ENCODE data around the gene EED. TPM values are rescaled to one million over a fixed set of nuclear protein-coding genes. Genes with fewer than 3 reads are reported as not detected.

EED gene
- total and polyA plus RNA-seq, 9 of the 15 experiments (the other 6 are each of a cell fraction or from before 2014, with no cell fraction given) = 33.0 to 110 (median 55.1) TPM

DNA sequence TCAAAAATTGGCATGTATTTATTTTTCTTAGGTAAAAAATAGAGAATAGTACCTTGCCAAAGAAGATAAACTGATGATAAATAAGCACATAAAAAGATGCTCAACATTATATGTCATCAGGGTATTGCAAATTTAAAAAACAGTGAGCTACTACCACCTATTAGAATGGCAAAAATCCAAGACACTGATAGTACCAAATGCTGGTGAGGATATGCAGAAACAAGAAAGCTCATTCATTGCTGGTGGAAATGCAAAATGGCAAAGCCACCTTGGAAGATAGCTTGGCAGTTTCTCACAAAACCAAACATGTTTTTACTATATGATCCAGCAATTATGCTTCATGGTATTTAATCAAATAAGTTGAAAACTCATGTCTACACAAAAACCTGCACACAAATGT lies 46.4 kb upstream of the EED start:
- Histone ChIP-seq H3K4me2 (ENCODE audit: insufficient read depth, low read length) (no peak overlapping the region), H3K4me1 (replicated peaks in 1 of 2; ENCODE audit: control insufficient read depth in 2 of 2, insufficient read depth in 2 of 2, low read length in 2 of 2) (peaks cover 26 to 82% of the 10 kb centered on the region in 2 experiments), H3K27me3 (ENCODE audit: control insufficient read depth in 2 of 2, insufficient read depth in 2 of 2, low read length in 2 of 2) (no peaks in the 10 kb centered on the region), H3K4me3 (no peak overlapping the region), H3K79me2 (ENCODE audit: control insufficient read depth, insufficient read depth, low read length) (peaks cover 7% of the 10 kb centered on the region; the same call in 1 of the 3 replicates), H3K9me1 (ENCODE audit: control insufficient read depth, insufficient read depth, low read length) (no peaks in the 10 kb centered on the region), H2AFZ (ENCODE audit: low read depth, low read length) (peak overlapping the region; percentile 54), H3K9me3 (replicated peaks; ENCODE audit: control insufficient read depth, insufficient read depth, low read depth, low read length) (no peaks in the 10 kb centered on the region), H3K36me3 (ENCODE audit: control insufficient read depth, insufficient read depth, low read length) (no peaks in the 10 kb centered on the region), H3K27ac (ENCODE audit: extremely low read depth, low read depth, low read length) (peak overlapping the region; percentile 79), H4K20me1 (replicated peaks; ENCODE audit: control insufficient read depth, insufficient read depth, low read length) (no peaks in the 10 kb centered on the region), H3K9ac (ENCODE audit: insufficient read depth in 1 of 2, low read depth in 2 of 2, low read length in 2 of 2) (peak overlapping the region in 1 of 2 experiments; percentile 65; a peak in 1 of 4 replicates)
- TF ChIP-seq ZKSCAN8 (CRISPR knock-in tag; IDR thresholded peaks at IDR 0.05) = no peak
- peak; percentile 96 for TF ChIP-seq RBM25 (IDR thresholded peaks at IDR 0.05; ENCODE audit: low read depth, low read length, severe bottlenecking)
- in situ Hi-C loops (cut with MboI) (no loop called here), intact Hi-C loops (cut with micrococcal nuclease) (no loop called here)
- ChIA-PET CTCF (ENCODE audit: low intra/inter-chr PET ratio) (no interaction called here), POLR2A (interaction anchor here (1.7 to 3.2 kb wide), 2 partner anchors 12 to 129 kb away, joined by 5 to 13 read pairs; partner anchors contain the start of gene PICALM)
- BruUV-seq (replicated peaks) = no TSS peak
- no peak for DNase-seq (ENCODE audit: extremely low read depth in 1 of 4, low spot score in 3 of 4)
- ATAC-seq = no peak
- FAIRE-seq = no peak

DNA sequence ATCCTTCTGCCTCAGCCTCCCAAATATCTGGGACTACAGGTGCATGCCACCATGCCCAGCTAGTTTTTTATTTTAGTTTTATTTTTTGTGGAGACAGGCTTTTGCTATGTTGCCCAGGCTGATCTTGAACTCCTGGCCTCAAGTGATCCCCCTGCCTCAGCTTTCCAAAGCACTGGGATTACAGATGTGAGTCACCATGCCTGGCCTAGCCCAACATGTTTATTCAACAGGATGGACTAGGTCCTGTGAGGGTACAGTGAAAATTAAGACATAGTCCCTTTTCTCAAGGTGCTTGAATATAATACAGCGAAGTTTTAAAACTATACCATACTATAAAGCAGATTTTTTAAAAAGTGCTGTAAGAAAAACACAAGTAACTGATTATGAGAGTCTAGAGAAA lies 45.2 kb upstream of the EED start:
- in situ Hi-C loops (cut with MboI) = no loop called here
- no peaks in the 10 kb centered on the region for H4K20me1 ChIP-seq (replicated peaks; ENCODE audit: control insufficient read depth, insufficient read depth, low read length)
- 60% methylated on average over 1 of the region's 1 CpG for WGBS (ENCODE audit: insufficient coverage, low coverage, missing lambda C conversion rate)
- DNase-seq (ENCODE audit: extremely low read depth in 1 of 4, low spot score in 3 of 4) (no peak), ATAC-seq (no peak), FAIRE-seq (no peak)
- no TSS peak for BruUV-seq (replicated peaks)
- POLR2A ChIA-PET = interaction anchor here (0.7 to 3.2 kb wide), 3 partner anchors 10 to 130 kb away, joined by 3 to 13 read pairs (median 3); partner anchors contain the start of gene PICALM
- H3K9me3 ChIP-seq (replicated peaks; ENCODE audit: control insufficient read depth, insufficient read depth, low read depth, low read length) = no peaks in the 10 kb centered on the region
- peak overlapping the region in 1 of 2 experiments; percentile 17; a peak in 1 of 4 replicates for H3K9ac ChIP-seq (ENCODE audit: insufficient read depth in 1 of 2, low read depth in 2 of 2, low read length in 2 of 2)
- H3K79me2 ChIP-seq (ENCODE audit: control insufficient read depth, insufficient read depth, low read length) = peaks cover 7% of the 10 kb centered on the region; the same call in 1 of the 3 replicates
- H3K4me2 ChIP-seq (ENCODE audit: insufficient read depth, low read length) = no peak overlapping the region
- CTCF ChIA-PET (ENCODE audit: low intra/inter-chr PET ratio) = no interaction called here
- H3K27me3 ChIP-seq (ENCODE audit: control insufficient read depth in 2 of 2, insufficient read depth in 2 of 2, low read length in 2 of 2) = no peaks in the 10 kb centered on the region
- H3K4me3 ChIP-seq = no peak overlapping the region
- H3K36me3 ChIP-seq (ENCODE audit: control insufficient read depth, insufficient read depth, low read length) = no peaks in the 10 kb centered on the region
- peak overlapping the region; percentile 24; the same call in 1 of the 3 replicates for H3K27ac ChIP-seq (ENCODE audit: extremely low read depth, low read depth, low read length)
- no peaks in the 10 kb centered on the region for H3K9me1 ChIP-seq (ENCODE audit: control insufficient read depth, insufficient read depth, low read length)
- peaks cover 26 to 78% of the 10 kb centered on the region in 2 experiments for H3K4me1 ChIP-seq (replicated peaks in 1 of 2; ENCODE audit: control insufficient read depth in 2 of 2, insufficient read depth in 2 of 2, low read length in 2 of 2)
- H2AFZ ChIP-seq (ENCODE audit: low read depth, low read length) = peak overlapping the region; percentile 58
- intact Hi-C loops (cut with micrococcal nuclease) = no loop called here
- TF ChIP-seq, protein P1, sequence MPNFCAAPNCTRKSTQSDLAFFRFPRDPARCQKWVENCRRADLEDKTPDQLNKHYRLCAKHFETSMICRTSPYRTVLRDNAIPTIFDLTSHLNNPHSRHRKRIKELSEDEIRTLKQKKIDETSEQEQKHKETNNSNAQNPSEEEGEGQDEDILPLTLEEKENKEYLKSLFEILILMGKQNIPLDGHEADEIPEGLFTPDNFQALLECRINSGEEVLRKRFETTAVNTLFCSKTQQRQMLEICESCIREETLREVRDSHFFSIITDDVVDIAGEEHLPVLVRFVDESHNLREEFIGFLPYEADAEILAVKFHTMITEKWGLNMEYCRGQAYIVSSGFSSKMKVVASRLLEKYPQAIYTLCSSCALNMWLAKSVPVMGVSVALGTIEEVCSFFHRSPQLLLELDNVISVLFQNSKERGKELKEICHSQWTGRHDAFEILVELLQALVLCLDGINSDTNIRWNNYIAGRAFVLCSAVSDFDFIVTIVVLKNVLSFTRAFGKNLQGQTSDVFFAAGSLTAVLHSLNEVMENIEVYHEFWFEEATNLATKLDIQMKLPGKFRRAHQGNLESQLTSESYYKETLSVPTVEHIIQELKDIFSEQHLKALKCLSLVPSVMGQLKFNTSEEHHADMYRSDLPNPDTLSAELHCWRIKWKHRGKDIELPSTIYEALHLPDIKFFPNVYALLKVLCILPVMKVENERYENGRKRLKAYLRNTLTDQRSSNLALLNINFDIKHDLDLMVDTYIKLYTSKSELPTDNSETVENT (CRISPR knock-in tag; IDR thresholded peaks at IDR 0.05) = no peak
- 0 out of 2 replicates have a peak, but pooled peaks have one; percentile 20 for TF ChIP-seq ZNF668 (CRISPR knock-in tag; IDR thresholded peaks at IDR 0.05)
- 0 out of 2 replicates have a peak, but pooled peaks have one; percentile 17 for TF ChIP-seq SMARCA4 (IDR thresholded peaks at IDR 0.05)
- TF ChIP-seq, protein P2, sequence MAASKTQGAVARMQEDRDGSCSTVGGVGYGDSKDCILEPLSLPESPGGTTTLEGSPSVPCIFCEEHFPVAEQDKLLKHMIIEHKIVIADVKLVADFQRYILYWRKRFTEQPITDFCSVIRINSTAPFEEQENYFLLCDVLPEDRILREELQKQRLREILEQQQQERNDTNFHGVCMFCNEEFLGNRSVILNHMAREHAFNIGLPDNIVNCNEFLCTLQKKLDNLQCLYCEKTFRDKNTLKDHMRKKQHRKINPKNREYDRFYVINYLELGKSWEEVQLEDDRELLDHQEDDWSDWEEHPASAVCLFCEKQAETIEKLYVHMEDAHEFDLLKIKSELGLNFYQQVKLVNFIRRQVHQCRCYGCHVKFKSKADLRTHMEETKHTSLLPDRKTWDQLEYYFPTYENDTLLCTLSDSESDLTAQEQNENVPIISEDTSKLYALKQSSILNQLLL (CRISPR knock-in tag; IDR thresholded peaks at IDR 0.05; ENCODE audit: borderline replicate concordance) = no peak
- TF ChIP-seq, protein P3, sequence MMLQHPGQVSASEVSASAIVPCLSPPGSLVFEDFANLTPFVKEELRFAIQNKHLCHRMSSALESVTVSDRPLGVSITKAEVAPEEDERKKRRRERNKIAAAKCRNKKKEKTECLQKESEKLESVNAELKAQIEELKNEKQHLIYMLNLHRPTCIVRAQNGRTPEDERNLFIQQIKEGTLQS (IDR thresholded peaks at IDR 0.05) = peak; percentile 51; the same call in 1 of the 2 replicates
- TF ChIP-seq, protein P3 (CRISPR knock-in tag; conservative IDR thresholded peaks at IDR 0.05) = no peak
- TF ChIP-seq, protein P4, sequence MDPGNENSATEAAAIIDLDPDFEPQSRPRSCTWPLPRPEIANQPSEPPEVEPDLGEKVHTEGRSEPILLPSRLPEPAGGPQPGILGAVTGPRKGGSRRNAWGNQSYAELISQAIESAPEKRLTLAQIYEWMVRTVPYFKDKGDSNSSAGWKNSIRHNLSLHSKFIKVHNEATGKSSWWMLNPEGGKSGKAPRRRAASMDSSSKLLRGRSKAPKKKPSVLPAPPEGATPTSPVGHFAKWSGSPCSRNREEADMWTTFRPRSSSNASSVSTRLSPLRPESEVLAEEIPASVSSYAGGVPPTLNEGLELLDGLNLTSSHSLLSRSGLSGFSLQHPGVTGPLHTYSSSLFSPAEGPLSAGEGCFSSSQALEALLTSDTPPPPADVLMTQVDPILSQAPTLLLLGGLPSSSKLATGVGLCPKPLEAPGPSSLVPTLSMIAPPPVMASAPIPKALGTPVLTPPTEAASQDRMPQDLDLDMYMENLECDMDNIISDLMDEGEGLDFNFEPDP (CRISPR knock-in tag; IDR thresholded peaks at IDR 0.05) = no peak
